Uterus (tissue), 2 donors: ENCODE measurements around the gene GLB1L2.

ENCODE experiments used
- POLR2A ChIP-seq, 2 donors: fragments of 450-650 bp; IDR thresholded peaks; one replicate each; pipeline ENCODE4 v1.6.1; 2016; ENCODE audit warnings: antibody characterized with exemption in 2 of 2, mild to moderate bottlenecking in 1 of 2, moderate library complexity in 1 of 2
- TF ChIP-seq, protein P1 (sequence below), 4 experiments: fragments of 200-600 bp in 2 of 4; fragments of 450-650 bp in 2 of 4; sonication (generic) in 2 of 4; IDR thresholded peaks; one replicate each; pipeline ENCODE4 v1.5.1; 2016 to 2019; ENCODE audit warnings: antibody characterized with exemption in 4 of 4, mild to moderate bottlenecking in 2 of 4, moderate library complexity in 1 of 4

DNA sequence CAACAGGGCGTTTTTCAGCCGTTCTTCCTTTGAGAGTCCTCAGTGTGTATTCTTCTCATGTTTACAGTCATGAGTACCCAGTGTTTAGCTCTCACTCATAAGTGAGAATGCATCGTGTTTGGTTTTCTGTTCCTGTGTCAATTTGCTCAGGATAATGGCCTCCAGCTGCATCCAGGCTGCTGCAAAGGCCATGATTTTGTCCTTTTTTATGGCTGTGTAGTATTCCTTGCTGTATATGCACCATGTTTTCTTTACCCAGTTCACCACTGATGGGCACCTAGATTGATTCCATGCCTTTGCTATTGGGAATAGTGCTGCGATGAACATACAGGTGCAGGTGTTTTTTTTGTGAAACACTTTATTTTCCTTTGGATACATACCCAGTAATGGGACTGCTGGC, 56.8 kb downstream of the GLB1L2 start:
- TF ChIP-seq, protein P1, sequence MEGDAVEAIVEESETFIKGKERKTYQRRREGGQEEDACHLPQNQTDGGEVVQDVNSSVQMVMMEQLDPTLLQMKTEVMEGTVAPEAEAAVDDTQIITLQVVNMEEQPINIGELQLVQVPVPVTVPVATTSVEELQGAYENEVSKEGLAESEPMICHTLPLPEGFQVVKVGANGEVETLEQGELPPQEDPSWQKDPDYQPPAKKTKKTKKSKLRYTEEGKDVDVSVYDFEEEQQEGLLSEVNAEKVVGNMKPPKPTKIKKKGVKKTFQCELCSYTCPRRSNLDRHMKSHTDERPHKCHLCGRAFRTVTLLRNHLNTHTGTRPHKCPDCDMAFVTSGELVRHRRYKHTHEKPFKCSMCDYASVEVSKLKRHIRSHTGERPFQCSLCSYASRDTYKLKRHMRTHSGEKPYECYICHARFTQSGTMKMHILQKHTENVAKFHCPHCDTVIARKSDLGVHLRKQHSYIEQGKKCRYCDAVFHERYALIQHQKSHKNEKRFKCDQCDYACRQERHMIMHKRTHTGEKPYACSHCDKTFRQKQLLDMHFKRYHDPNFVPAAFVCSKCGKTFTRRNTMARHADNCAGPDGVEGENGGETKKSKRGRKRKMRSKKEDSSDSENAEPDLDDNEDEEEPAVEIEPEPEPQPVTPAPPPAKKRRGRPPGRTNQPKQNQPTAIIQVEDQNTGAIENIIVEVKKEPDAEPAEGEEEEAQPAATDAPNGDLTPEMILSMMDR (IDR thresholded peaks at IDR 0.05), result no peak
- TF ChIP-seq POLR2A (IDR thresholded peaks at IDR 0.05), result no peak
